ENCODE data around the gene HCRTR1. TPM values are rescaled to one million over a fixed set of nuclear protein-coding genes. Genes with fewer than 3 reads are reported as not detected.

Gene HCRTR1
- total RNA-seq, 4 donors from 2014 or later, result not detected

- DNase-seq (ENCODE audit: low spot score in 2 of 2), result no peak
- no peaks in the 10 kb centered on the region for H3K9me3 ChIP-seq
- no peak overlapping the region for H3K27ac ChIP-seq
- 59% methylated on average over 4 of the region's 4 CpGs for WGBS
- H3K36me3 ChIP-seq, result peaks cover 61% of the 10 kb centered on the region
- no peak overlapping the region for H3K4me3 ChIP-seq
- H3K4me1 ChIP-seq, result peaks cover 30% of the 10 kb centered on the region
- no peaks in the 10 kb centered on the region for H3K27me3 ChIP-seq
- TF ChIP-seq POLR2AphosphoS5 (IDR thresholded peaks at IDR 0.05) (no peak), EP300 (IDR thresholded peaks at IDR 0.05) (no peak), CTCF (IDR thresholded peaks at IDR 0.05) (peak in 1 of 2 donors; percentile 30)
Observed at GRCh38 chr1:31633117-31633516, 15.6 kb downstream of the HCRTR1 start.

- peaks cover 12% of the 10 kb centered on the region for H3K36me3 ChIP-seq
- no peaks in the 10 kb centered on the region for H3K27me3 ChIP-seq
- peak overlapping the region; percentile 61 for H3K27ac ChIP-seq
- TF ChIP-seq CTCF (IDR thresholded peaks at IDR 0.05) (no peak), POLR2AphosphoS5 (IDR thresholded peaks at IDR 0.05) (peak in 1 of 3 donors; percentile 7)
- peaks cover 70% of the 10 kb centered on the region for H3K4me1 ChIP-seq
- no peaks in the 10 kb centered on the region for H3K9me3 ChIP-seq
- WGBS, result 39% methylated on average over 5 of the region's 5 CpGs
- no peak for DNase-seq (ENCODE audit: low spot score in 2 of 2)
- H3K4me3 ChIP-seq, result no peak overlapping the region
Observed at GRCh38 chr1:31637915-31638673, 20.6 kb downstream of the HCRTR1 start.

- Histone ChIP-seq H3K9me3 (no peaks in the 10 kb centered on the region), H3K4me1 (peaks cover 81% of the 10 kb centered on the region), H3K27ac (peak overlapping the region; percentile 61), H3K36me3 (peaks cover 3% of the 10 kb centered on the region), H3K4me3 (no peak overlapping the region), H3K27me3 (no peaks in the 10 kb centered on the region)
- DNase-seq (ENCODE audit: low spot score in 2 of 2), result no peak
- 57% methylated on average over 5 of the region's 5 CpGs for WGBS
- TF ChIP-seq POLR2A (IDR thresholded peaks at IDR 0.05) (no peak), POLR2AphosphoS5 (IDR thresholded peaks at IDR 0.05) (no peak), EP300 (IDR thresholded peaks at IDR 0.05) (no peak), CTCF (IDR thresholded peaks at IDR 0.05) (no peak)
Observed at GRCh38 chr1:31639543-31639942, 22.1 kb downstream of the HCRTR1 start.

GRCh38 chr1:31640179-31640578, 22.7 kb downstream of the HCRTR1 start:
- Histone ChIP-seq H3K4me1 (peaks cover 81% of the 10 kb centered on the region), H3K27me3 (no peaks in the 10 kb centered on the region), H3K9me3 (no peaks in the 10 kb centered on the region), H3K36me3 (no peaks in the 10 kb centered on the region), H3K4me3 (no peak overlapping the region), H3K27ac (peak overlapping the region; percentile 61)
- no peak for DNase-seq (ENCODE audit: low spot score in 2 of 2)
- TF ChIP-seq CTCF (IDR thresholded peaks at IDR 0.05) (no peak), POLR2A (IDR thresholded peaks at IDR 0.05) (no peak), EP300 (IDR thresholded peaks at IDR 0.05) (no peak), POLR2AphosphoS5 (IDR thresholded peaks at IDR 0.05) (no peak)

GRCh38 chr1:31640964-31641363, 23.5 kb downstream of the HCRTR1 start:
- TF ChIP-seq POLR2AphosphoS5 (IDR thresholded peaks at IDR 0.05), result no peak
- no peak for TF ChIP-seq EP300 (IDR thresholded peaks at IDR 0.05)
- TF ChIP-seq POLR2A (IDR thresholded peaks at IDR 0.05), result no peak
- TF ChIP-seq CTCF (IDR thresholded peaks at IDR 0.05), result no peak
- WGBS, result 73% methylated on average over 4 of the region's 4 CpGs
- DNase-seq (ENCODE audit: low spot score in 2 of 2), result no peak
- no peaks in the 10 kb centered on the region for H3K27me3 ChIP-seq
- H3K4me1 ChIP-seq, result peaks cover 81% of the 10 kb centered on the region
- H3K4me3 ChIP-seq, result no peak overlapping the region
- no peaks in the 10 kb centered on the region for H3K36me3 ChIP-seq
- H3K27ac ChIP-seq, result peak overlapping the region; percentile 35
- H3K9me3 ChIP-seq, result no peaks in the 10 kb centered on the region
